HG03469 (cell line): ENCODE data around the gene STUM.

Experiments used
- ATAC-seq: cut with Tn5 transposase; IDR thresholded peaks from one replicate; pipeline ENCODE4 v1.9.1; 2021; ENCODE audit warnings: mild to moderate bottlenecking, moderate library complexity, moderate number of reproducible peaks; ENCODE audit not compliant: unreplicated experiment

Gene STUM

DNA sequence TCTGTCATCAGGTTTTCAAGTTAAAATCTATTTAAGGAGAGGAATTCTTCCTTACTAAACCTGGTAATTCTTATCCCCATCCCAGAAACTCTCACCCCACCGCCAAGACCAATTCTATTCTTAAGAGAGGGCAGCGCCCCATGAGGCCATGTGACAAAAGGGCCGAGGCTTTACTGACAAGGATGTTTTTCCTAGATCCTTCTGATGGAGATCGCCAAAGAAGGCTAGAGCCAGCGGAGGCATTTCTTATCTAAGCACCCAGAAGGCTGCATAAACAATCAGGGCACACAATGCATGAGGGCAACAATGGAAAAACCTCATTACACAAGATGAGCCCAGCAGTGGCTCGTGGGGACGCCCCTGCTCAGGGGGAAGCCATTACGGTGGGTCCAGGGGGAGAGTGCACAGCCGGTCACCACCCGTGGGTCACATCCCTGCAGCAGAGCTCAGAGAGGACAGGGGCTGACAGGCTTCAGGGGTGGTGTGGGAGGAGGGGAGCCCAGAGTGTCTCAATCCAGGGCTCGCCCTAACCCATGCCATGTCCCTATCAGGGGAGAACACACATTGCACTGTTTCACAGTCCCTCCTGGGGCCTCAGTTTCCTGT lies 101.8 kb downstream of the STUM start:
- no peak for ATAC-seq

GRCh38 chr1:226651041-226651731 lies 102.6 kb downstream of the STUM start:
- no peak for ATAC-seq

GRCh38 chr1:226651732-226652105 lies 103.2 kb downstream of the STUM start:
- ATAC-seq = no peak

DNA sequence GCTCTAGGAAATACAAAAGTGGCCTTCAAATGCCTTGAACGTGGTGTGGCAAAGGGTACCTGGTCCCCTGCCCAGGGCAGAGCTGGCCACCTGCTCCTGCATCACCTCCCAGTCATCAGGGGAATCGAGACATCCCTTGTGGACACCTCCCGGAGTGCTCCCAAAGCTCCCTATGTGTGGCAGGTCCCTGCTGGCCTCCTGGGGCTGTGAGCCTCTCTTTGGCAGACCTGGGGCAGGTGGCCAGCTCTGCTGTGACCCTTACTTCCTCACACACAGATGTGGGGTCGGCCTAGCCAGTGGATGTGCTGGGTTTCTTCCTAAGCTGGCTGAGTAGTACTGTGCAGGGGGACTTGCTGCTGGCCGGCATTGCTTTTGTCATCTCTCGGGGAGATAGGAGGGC lies 104.0 kb downstream of the STUM start:
- ATAC-seq = no peak

GRCh38 chr1:226653311-226653921 lies 104.9 kb downstream of the STUM start:
- ATAC-seq = peak; percentile 73

DNA sequence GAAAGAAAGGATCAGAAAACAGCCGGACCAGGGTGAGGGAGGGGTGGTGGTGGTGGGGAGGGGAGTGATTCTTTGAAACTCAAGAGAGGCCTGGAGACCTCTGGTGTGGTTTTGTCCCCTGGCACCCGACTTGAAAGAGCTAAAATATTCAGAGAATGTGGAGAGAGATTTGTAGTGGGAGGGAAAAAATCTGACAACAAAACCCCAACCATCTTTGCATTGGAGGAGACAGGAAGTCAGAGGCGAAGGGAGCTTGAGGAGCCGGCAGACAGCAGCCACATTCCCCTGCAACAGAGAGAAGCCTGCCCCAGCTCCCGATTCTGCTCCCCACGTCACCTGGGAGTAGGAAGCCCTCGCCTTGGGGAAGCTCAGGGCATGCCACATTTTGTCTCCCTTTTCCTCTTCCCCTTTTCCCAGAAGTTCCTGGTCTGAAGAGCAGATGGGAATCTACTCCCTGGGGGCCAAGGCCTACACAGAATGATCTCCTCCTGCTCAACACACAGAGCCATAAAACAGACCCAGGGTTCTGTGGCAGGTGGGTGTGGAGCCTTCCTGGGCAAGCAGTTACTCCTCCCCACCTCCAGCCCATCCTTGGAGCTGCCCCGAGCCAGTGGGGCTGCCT lies 105.6 kb downstream of the STUM start:
- no peak for ATAC-seq

DNA sequence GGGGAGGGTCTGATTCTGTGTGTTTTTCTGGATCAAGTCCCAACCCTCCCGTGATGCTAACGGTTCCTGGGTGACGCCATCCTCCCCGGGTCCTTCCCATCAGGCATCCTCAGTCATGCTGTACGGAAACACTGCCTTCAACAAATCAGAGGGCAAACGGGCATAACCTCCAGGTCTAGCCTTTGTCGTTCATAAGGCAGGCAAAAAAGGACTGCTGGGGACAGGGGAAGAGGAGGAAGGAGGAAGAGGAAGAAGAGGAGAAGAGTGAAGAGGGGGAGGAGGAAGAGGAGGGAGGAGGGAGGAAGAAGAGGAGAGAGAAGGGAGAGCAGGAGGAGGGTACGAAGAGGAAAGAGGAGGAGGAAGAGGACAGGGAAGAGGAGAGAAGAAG lies 106.1 kb downstream of the STUM start:
- no peak for ATAC-seq

- no peak for ATAC-seq
Observed at GRCh38 chr1:226655251-226656163, 106.9 kb downstream of the STUM start.

DNA sequence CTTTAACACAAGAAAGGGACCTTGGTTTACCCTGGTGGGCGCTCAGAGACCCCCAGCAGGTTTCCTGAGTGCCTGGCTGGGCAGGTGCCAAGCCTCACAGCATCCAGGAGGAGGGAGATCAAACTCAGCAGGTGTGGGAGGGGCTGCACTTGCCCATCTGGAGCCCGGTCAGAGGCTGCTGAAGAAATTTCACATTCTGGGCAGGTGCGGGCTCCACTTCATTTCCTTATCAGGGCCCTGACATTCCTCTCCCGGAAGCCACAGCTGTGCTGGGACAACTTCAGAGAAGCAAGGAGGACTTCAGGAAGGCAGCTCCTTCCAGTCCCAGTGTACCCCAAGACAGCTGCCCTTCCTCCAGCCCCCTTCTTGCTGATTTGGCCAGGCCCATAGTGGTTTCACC lies 107.6 kb downstream of the STUM start:
- ATAC-seq = no peak

DNA sequence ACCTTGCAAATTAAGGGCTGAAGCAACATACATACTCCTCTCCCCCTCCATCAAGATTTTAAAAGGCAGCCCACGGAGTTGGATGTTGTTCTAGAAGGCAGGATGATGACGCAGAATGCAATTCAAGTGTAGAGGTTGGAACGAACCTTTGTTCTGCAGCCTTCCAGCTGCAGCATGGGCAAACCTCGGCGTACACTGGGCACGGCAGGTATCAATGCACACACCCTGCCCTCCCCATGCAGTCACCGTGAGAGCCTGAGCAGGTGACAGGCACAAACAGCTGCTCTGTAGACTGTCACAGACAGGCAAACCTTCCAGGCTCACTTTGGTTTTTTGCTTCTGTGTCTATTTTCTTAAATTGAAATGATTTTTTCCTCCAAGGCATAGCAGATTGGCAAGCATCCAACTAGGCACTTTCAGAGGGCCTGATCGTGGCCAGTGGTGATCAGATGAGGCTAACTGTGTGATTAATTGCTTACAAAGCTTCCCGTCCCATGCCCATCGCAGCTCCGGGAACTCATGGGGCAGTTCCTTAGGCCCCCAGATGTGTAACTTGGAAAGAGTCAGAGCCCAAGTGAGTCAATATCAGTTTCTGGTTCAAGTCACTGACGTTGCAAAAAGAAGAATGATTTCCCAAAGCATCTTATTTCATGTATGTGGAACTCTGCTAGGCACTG lies 108.2 kb downstream of the STUM start:
- no peak for ATAC-seq

- ATAC-seq = no peak
Observed at GRCh38 chr1:226657895-226658545, 109.5 kb downstream of the STUM start.

DNA sequence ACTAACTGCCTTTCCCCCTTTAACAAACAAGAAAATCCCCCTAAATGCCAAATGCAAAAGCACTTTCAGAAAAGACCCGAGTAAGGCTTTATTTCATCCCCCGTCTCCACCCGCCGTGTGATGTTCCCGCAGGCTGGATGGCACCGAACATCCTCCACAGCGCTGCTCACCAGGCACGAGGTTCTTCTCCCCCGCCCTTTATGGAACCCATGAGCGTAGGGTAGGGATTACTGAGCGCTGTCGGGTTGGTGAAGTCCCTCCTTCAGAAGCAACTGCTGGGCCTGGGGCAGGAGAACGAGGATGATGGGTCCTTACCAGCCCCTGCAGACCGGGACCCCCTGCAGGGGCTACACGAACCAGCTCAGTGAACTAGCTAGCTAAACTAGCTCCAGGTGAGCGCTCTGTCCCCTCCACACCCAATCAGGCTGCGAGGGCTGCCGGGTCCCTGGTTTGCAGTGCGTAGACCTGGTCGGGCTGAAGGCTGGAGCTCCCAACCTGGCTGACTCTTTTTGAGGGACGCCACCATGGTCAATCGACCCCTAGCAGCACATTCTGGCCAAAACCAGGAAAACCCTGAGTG lies 110.1 kb downstream of the STUM start:
- no peak for ATAC-seq
